GM23338 (cell line): Measurements from ENCODE around the gene COL18A1. TPM values are rescaled to one million over a fixed set of nuclear protein-coding genes. Genes with fewer than 3 reads are reported as not detected.

Experiments used
- ATAC-seq: fragments of 200-7000 bp; cut with Tn5 transposase; 3 replicates; pipeline ENCODE4 v1.9.1; 2020
- DNase-seq: peaks from one replicate; pipeline ENCODE4 v3.0.0-alpha.2; 2015; ENCODE audit warnings: low spot score
- H2AFZ ChIP-seq: fragments of 200-600 bp; sonication (generic); 2 replicates; pipeline ENCODE4 v1.8.0; 2016; ENCODE audit warnings: antibody characterized with exemption, mild to moderate bottlenecking, moderate library complexity
- H3F3A ChIP-seq: fragments of 200-600 bp; sonication (generic); replicated peaks from 2 replicates; pipeline ENCODE4 v1.8.0; 2017; ENCODE audit warnings: antibody characterized with exemption, mixed run types, low read depth
- H3K27ac ChIP-seq: fragments of 200-600 bp; sonication (generic); 2 replicates; pipeline ENCODE4 v1.6.1; 2016; ENCODE audit warnings: low read depth
- H3K27me3 ChIP-seq: fragments of 200-600 bp; sonication (generic); 2 replicates; pipeline ENCODE4 v1.8.0; 2016; ENCODE audit warnings: mild to moderate bottlenecking, mixed run types, moderate library complexity; ENCODE audit not compliant: insufficient read depth
- H3K36me3 ChIP-seq: fragments of 200-600 bp; sonication (generic); 2 replicates; pipeline ENCODE4 v1.8.0; 2016; ENCODE audit warnings: mild to moderate bottlenecking; ENCODE audit not compliant: insufficient read depth
- H3K4me1 ChIP-seq: fragments of 200-600 bp; sonication (generic); 2 replicates; pipeline ENCODE4 v1.8.0; 2016; ENCODE audit warnings: mild to moderate bottlenecking, moderate library complexity; ENCODE audit not compliant: insufficient read depth
- H3K4me2 ChIP-seq: fragments of 200-600 bp; sonication (generic); 2 replicates; pipeline ENCODE4 v1.7.1; 2017; ENCODE audit warnings: mixed run types
- H3K4me3 ChIP-seq: fragments of 200-600 bp; sonication (generic); 2 replicates; pipeline ENCODE4 v1.6.1; 2016; ENCODE audit warnings: mixed run types
- H3K79me2 ChIP-seq: fragments of 200-600 bp; sonication (generic); replicated peaks from 2 replicates; pipeline ENCODE4 v1.8.0; 2017; ENCODE audit warnings: mild to moderate bottlenecking; ENCODE audit not compliant: insufficient read depth
- H3K9me2 ChIP-seq: fragments of 200-600 bp; sonication (generic); 2 replicates; pipeline ENCODE4 v1.8.0; 2017; ENCODE audit not compliant: insufficient read depth
- H4K20me1 ChIP-seq: fragments of 200-600 bp; sonication (generic); replicated peaks from 2 replicates; pipeline ENCODE4 v1.8.0; 2017; ENCODE audit warnings: mild to moderate bottlenecking; ENCODE audit not compliant: insufficient read depth
- H3K27ac Mint-ChIP-seq: 2 replicates; pipeline ENCODE4 v1.8.0; 2020; ENCODE audit warnings: inconsistent platforms, mild to moderate bottlenecking, moderate library complexity, mixed read lengths
- H3K27me3 Mint-ChIP-seq: 3 replicates; pipeline ENCODE4 v1.8.0; 2022; ENCODE audit warnings: low read depth, mild to moderate bottlenecking, moderate library complexity, mixed read lengths, inconsistent platforms; ENCODE audit not compliant: insufficient read depth, poor library complexity
- H3K36me3 Mint-ChIP-seq: 3 replicates; pipeline ENCODE4 v1.8.0; 2021; ENCODE audit warnings: low read depth, mild to moderate bottlenecking, inconsistent platforms, moderate library complexity, mixed read lengths
- H3K4me1 Mint-ChIP-seq: 3 replicates; pipeline ENCODE4 v1.8.0; 2020; ENCODE audit warnings: mild to moderate bottlenecking, inconsistent platforms, mixed read lengths
- H3K4me3 Mint-ChIP-seq: 3 replicates; pipeline ENCODE4 v1.8.0; 2021; ENCODE audit warnings: moderate library complexity, mild to moderate bottlenecking, inconsistent platforms, mixed read lengths
- H3K9me3 Mint-ChIP-seq: 3 replicates; pipeline ENCODE4 v1.8.0; 2020; ENCODE audit warnings: moderate library complexity, mild to moderate bottlenecking, inconsistent platforms, mixed read lengths
- CREB1 ChIP-seq: fragments of 250-450 bp; sonication (Bioruptor Pico); IDR thresholded peaks from 2 replicates; pipeline ENCODE4 v1.5.0; 2020; ENCODE audit warnings: low read depth, mild to moderate bottlenecking, moderate library complexity
- CTCF ChIP-seq, 2 experiments: fragments of 200-600 bp in 1 of 2; sonication (generic) in 1 of 2; conservative IDR thresholded peaks; 2 replicates each; pipeline versions ENCODE4 v1.5.1 to v1.6.1; 2016 to 2017; ENCODE audit warnings: antibody characterized with exemption in 2 of 2, low read depth in 2 of 2, mild to moderate bottlenecking in 2 of 2, moderate library complexity in 1 of 2
- EZH2 ChIP-seq: fragments of 200-600 bp; sonication (generic); IDR thresholded peaks from one replicate; pipeline ENCODE4 v1.8.0; 2017; ENCODE audit warnings: antibody characterized with exemption, mild to moderate bottlenecking, low read depth; ENCODE audit not compliant: unreplicated experiment
- JUNB ChIP-seq: IDR thresholded peaks from one replicate; pipeline ENCODE4 v1.6.1; 2016; ENCODE audit warnings: antibody characterized with exemption; ENCODE audit not compliant: unreplicated experiment
- NANOG ChIP-seq: IDR thresholded peaks from 2 replicates; pipeline ENCODE4 v1.6.1; 2016; ENCODE audit warnings: antibody characterized with exemption, borderline replicate concordance
- POLR2AphosphoS5 ChIP-seq: IDR thresholded peaks from 2 replicates; pipeline ENCODE4 v1.6.1; 2016; ENCODE audit warnings: antibody characterized with exemption, low read depth
- STAT1 ChIP-seq: IDR thresholded peaks from one replicate; pipeline ENCODE4 v1.6.1; 2016; ENCODE audit warnings: antibody characterized with exemption; ENCODE audit not compliant: unreplicated experiment
- ZNF331 ChIP-seq: fragments of 250-450 bp; sonication (Bioruptor Pico); IDR thresholded peaks from 2 replicates; pipeline ENCODE4 v1.5.0; 2020; ENCODE audit warnings: low read depth, mild to moderate bottlenecking, moderate library complexity
- polyA plus RNA-seq: library from polyadenylated mRNA; unstranded; fragments of >200 nt; fragmentation: Nextera tagmentation; extraction: Ambion mirVana; gene quantifications from 2 replicates; pipeline ENCODE4 v1.2.1, GENCODE V29; 2016
- total RNA-seq: library from RNA; depleted of rRNA; stranded (reverse); fragments of >200 nt; shearing (Covaris generic); gene quantifications from 2 replicates; pipeline ENCODE4 v1.2.3, GENCODE V29; 2014
- TF ChIP-seq, protein P1 (sequence below): IDR thresholded peaks from one replicate; pipeline ENCODE4 v1.6.1; 2018; ENCODE audit warnings: antibody characterized with exemption; ENCODE audit not compliant: unreplicated experiment
- TF ChIP-seq, protein P2 (sequence below): fragments of 250-450 bp; sonication (Bioruptor Pico); IDR thresholded peaks from 2 replicates; pipeline ENCODE4 v1.5.0; 2020; ENCODE audit warnings: mild to moderate bottlenecking, moderate library complexity

The COL18A1 gene
- total and polyA plus RNA-seq, 2 experiments from 2014 or later, result 38.4 to 430 TPM

GRCh38 chr21:45447821-45448220 is 42.9 kb downstream of the COL18A1 start:
- H3K9me3 Mint-ChIP-seq, result peaks cover under 1% of the 10 kb centered on the region
- H3K27me3 ChIP-seq, result no peaks in the 10 kb centered on the region
- peaks cover 83% of the 10 kb centered on the region for H3K79me2 ChIP-seq
- no peaks in the 10 kb centered on the region for H3K4me1 ChIP-seq
- no peak for DNase-seq
- no peak; the same call in 2 of the 3 replicates for ATAC-seq
- TF ChIP-seq, protein P1, sequence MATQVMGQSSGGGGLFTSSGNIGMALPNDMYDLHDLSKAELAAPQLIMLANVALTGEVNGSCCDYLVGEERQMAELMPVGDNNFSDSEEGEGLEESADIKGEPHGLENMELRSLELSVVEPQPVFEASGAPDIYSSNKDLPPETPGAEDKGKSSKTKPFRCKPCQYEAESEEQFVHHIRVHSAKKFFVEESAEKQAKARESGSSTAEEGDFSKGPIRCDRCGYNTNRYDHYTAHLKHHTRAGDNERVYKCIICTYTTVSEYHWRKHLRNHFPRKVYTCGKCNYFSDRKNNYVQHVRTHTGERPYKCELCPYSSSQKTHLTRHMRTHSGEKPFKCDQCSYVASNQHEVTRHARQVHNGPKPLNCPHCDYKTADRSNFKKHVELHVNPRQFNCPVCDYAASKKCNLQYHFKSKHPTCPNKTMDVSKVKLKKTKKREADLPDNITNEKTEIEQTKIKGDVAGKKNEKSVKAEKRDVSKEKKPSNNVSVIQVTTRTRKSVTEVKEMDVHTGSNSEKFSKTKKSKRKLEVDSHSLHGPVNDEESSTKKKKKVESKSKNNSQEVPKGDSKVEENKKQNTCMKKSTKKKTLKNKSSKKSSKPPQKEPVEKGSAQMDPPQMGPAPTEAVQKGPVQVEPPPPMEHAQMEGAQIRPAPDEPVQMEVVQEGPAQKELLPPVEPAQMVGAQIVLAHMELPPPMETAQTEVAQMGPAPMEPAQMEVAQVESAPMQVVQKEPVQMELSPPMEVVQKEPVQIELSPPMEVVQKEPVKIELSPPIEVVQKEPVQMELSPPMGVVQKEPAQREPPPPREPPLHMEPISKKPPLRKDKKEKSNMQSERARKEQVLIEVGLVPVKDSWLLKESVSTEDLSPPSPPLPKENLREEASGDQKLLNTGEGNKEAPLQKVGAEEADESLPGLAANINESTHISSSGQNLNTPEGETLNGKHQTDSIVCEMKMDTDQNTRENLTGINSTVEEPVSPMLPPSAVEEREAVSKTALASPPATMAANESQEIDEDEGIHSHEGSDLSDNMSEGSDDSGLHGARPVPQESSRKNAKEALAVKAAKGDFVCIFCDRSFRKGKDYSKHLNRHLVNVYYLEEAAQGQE, result no peak
- TF ChIP-seq POLR2AphosphoS5, result no peak
- no peak for TF ChIP-seq NANOG
- no peak for TF ChIP-seq ZNF331 (CRISPR knock-in tag)
- TF ChIP-seq EZH2, result no peak
- TF ChIP-seq CTCF (conservative IDR thresholded peaks at IDR 0.05; ENCODE audit: low read depth in 2 of 2), result no peak
- no peak for TF ChIP-seq STAT1
- TF ChIP-seq JUNB, result no peak
- TF ChIP-seq, protein P2, sequence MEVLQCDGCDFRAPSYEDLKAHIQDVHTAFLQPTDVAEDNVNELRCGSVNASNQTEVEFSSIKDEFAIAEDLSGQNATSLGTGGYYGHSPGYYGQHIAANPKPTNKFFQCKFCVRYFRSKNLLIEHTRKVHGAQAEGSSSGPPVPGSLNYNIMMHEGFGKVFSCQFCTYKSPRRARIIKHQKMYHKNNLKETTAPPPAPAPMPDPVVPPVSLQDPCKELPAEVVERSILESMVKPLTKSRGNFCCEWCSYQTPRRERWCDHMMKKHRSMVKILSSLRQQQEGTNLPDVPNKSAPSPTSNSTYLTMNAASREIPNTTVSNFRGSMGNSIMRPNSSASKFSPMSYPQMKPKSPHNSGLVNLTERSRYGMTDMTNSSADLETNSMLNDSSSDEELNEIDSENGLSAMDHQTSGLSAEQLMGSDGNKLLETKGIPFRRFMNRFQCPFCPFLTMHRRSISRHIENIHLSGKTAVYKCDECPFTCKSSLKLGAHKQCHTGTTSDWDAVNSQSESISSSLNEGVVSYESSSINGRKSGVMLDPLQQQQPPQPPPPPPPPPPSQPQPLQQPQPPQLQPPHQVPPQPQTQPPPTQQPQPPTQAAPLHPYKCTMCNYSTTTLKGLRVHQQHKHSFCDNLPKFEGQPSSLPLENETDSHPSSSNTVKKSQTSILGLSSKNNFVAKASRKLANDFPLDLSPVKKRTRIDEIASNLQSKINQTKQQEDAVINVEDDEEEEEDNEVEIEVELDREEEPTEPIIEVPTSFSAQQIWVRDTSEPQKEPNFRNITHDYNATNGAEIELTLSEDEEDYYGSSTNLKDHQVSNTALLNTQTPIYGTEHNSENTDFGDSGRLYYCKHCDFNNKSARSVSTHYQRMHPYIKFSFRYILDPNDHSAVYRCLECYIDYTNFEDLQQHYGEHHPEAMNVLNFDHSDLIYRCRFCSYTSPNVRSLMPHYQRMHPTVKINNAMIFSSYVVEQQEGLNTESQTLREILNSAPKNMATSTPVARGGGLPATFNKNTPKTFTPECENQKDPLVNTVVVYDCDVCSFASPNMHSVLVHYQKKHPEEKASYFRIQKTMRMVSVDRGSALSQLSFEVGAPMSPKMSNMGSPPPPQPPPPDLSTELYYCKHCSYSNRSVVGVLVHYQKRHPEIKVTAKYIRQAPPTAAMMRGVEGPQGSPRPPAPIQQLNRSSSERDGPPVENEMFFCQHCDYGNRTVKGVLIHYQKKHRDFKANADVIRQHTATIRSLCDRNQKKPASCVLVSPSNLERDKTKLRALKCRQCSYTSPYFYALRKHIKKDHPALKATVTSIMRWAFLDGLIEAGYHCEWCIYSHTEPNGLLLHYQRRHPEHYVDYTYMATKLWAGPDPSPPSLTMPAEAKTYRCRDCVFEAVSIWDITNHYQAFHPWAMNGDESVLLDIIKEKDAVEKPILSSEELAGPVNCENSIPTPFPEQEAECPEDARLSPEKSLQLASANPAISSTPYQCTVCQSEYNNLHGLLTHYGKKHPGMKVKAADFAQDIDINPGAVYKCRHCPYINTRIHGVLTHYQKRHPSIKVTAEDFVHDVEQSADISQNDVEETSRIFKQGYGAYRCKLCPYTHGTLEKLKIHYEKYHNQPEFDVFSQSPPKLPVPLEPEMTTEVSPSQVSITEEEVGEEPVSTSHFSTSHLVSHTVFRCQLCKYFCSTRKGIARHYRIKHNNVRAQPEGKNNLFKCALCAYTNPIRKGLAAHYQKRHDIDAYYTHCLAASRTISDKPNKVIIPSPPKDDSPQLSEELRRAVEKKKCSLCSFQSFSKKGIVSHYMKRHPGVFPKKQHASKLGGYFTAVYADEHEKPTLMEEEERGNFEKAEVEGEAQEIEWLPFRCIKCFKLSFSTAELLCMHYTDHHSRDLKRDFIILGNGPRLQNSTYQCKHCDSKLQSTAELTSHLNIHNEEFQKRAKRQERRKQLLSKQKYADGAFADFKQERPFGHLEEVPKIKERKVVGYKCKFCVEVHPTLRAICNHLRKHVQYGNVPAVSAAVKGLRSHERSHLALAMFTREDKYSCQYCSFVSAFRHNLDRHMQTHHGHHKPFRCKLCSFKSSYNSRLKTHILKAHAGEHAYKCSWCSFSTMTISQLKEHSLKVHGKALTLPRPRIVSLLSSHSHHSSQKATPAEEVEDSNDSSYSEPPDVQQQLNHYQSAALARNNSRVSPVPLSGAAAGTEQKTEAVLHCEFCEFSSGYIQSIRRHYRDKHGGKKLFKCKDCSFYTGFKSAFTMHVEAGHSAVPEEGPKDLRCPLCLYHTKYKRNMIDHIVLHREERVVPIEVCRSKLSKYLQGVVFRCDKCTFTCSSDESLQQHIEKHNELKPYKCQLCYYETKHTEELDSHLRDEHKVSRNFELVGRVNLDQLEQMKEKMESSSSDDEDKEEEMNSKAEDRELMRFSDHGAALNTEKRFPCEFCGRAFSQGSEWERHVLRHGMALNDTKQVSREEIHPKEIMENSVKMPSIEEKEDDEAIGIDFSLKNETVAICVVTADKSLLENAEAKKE, result no peak
- no peak for TF ChIP-seq CREB1 (CRISPR knock-in tag)
- no peak overlapping the region for H3K4me2 ChIP-seq
- peaks cover 56% of the 10 kb centered on the region for H3K36me3 Mint-ChIP-seq
- peaks cover 11% of the 10 kb centered on the region for H3F3A ChIP-seq
- H4K20me1 ChIP-seq, result peaks cover 32% of the 10 kb centered on the region
- H3K27ac Mint-ChIP-seq, result no peak overlapping the region
- H3K27me3 Mint-ChIP-seq, result peaks cover 13% of the 10 kb centered on the region
- H3K4me3 ChIP-seq, result no peak overlapping the region
- no peak overlapping the region for H2AFZ ChIP-seq
- 0 out of 2 replicates have a peak, but pooled peaks cover 4% of the 10 kb centered on the region for H3K36me3 ChIP-seq
- H3K9me2 ChIP-seq, result peaks cover 5% of the 10 kb centered on the region; the same call in 1 of the 2 replicates
- no peaks in the 10 kb centered on the region; the same call in 1 of the 3 replicates for H3K4me1 Mint-ChIP-seq
- no peak overlapping the region for H3K27ac ChIP-seq
- H3K4me3 Mint-ChIP-seq, result no peak overlapping the region; the same call in 2 of the 3 replicates
